ENCODE data around the gene TBC1D2B. TPM values are rescaled to one million over a fixed set of nuclear protein-coding genes. Genes with fewer than 3 reads are reported as not detected.

Gene TBC1D2B
- total and polyA plus RNA-seq, 2 donors from 2014 or later = 8.5 to 41.6 TPM

DNA sequence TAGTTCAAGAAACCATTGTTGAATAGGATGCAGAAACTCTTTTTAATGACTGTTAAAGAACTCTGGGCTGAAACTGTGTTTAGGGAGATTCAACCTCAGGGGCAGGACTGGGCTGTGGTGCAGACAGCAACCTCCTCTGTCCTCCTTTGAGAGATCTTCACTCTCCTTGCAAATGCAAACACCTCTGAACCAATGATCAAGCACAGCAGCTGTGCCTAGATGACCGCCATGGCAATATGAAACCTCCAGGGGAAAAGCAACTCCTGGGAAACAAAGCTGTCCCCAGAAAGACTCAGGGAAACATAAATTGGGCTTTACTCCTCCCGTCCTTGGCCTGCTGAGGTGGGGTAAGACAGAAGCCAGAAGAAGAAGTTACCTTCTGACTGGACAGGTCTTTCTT is 52.6 kb downstream of the TBC1D2B start:
- TF ChIP-seq, protein P1, sequence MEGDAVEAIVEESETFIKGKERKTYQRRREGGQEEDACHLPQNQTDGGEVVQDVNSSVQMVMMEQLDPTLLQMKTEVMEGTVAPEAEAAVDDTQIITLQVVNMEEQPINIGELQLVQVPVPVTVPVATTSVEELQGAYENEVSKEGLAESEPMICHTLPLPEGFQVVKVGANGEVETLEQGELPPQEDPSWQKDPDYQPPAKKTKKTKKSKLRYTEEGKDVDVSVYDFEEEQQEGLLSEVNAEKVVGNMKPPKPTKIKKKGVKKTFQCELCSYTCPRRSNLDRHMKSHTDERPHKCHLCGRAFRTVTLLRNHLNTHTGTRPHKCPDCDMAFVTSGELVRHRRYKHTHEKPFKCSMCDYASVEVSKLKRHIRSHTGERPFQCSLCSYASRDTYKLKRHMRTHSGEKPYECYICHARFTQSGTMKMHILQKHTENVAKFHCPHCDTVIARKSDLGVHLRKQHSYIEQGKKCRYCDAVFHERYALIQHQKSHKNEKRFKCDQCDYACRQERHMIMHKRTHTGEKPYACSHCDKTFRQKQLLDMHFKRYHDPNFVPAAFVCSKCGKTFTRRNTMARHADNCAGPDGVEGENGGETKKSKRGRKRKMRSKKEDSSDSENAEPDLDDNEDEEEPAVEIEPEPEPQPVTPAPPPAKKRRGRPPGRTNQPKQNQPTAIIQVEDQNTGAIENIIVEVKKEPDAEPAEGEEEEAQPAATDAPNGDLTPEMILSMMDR (IDR thresholded peaks at IDR 0.05; ENCODE audit: borderline replicate concordance, extremely low read depth, insufficient read depth) = no peak
- H3K27me3 ChIP-seq (ENCODE audit: control insufficient read depth, insufficient read depth, low read length) = no peaks in the 10 kb centered on the region
- no peak for FAIRE-seq
- H3K36me3 ChIP-seq (ENCODE audit: control insufficient read depth in 2 of 3, insufficient read depth in 3 of 3, low read length in 3 of 3) = peaks cover 0 to 26% (median 22%) of the 10 kb centered on the region in 3 donors
- H3K9me3 ChIP-seq (ENCODE audit: control insufficient read depth in 2 of 3, insufficient read depth in 1 of 3, low read length in 3 of 3) = no peaks in the 10 kb centered on the region
- DNase-seq = peak in 2 of 5 donors; percentile 35 to 48
- no peak overlapping the region for H3K4me3 ChIP-seq (ENCODE audit: low read length in 3 of 3)
- H3K9ac ChIP-seq (ENCODE audit: low read length in 3 of 3) = no peak overlapping the region
- H3K27ac ChIP-seq (ENCODE audit: low read depth in 2 of 2, low read length in 2 of 2) = peak overlapping the region in 1 of 2 donors; percentile 64
- H3K4me1 ChIP-seq (ENCODE audit: control insufficient read depth in 2 of 3, insufficient read depth in 2 of 3, low read depth in 1 of 3, low read length in 3 of 3) = peaks cover 0 to 17% (median 8%) of the 10 kb centered on the region in 3 donors
- intact Hi-C loops (cut with DNase I) = no loop called here

DNA sequence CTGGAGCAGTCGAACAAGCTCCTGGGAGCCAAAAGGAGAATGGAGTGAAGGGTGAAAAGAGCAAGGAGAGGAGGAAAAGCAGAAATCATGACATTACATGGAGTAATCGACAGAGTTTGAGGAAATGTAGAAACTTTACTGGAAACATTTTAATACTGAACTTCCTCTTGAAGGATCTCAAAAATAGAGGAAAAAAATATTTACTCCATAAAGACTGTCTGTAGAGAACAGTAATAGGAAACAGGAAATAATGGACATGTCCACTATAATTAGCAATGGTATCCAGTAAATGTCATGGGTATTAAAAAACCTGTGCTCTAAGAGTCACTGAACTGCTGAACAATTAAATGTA is 53.0 kb downstream of the TBC1D2B start:
- FAIRE-seq (no peak), DNase-seq (no peak)
- Histone ChIP-seq H3K27me3 (ENCODE audit: control insufficient read depth, insufficient read depth, low read length) (no peaks in the 10 kb centered on the region), H3K4me1 (ENCODE audit: control insufficient read depth in 2 of 3, insufficient read depth in 2 of 3, low read depth in 1 of 3, low read length in 3 of 3) (peaks cover 0 to 17% (median 8%) of the 10 kb centered on the region in 3 donors), H3K36me3 (ENCODE audit: control insufficient read depth in 2 of 3, insufficient read depth in 3 of 3, low read length in 3 of 3) (peaks cover 0 to 24% (median 18%) of the 10 kb centered on the region in 3 donors), H3K27ac (ENCODE audit: low read depth in 2 of 2, low read length in 2 of 2) (peak overlapping the region in 1 of 2 donors; percentile 64), H3K4me3 (ENCODE audit: low read length in 3 of 3) (no peak overlapping the region), H3K9me3 (ENCODE audit: control insufficient read depth in 2 of 3, insufficient read depth in 1 of 3, low read length in 3 of 3) (no peaks in the 10 kb centered on the region), H3K9ac (ENCODE audit: low read length in 3 of 3) (no peak overlapping the region)
- intact Hi-C loops (cut with DNase I) = no loop called here
- TF ChIP-seq, protein P1 (IDR thresholded peaks at IDR 0.05; ENCODE audit: borderline replicate concordance, extremely low read depth, insufficient read depth) = no peak

DNA sequence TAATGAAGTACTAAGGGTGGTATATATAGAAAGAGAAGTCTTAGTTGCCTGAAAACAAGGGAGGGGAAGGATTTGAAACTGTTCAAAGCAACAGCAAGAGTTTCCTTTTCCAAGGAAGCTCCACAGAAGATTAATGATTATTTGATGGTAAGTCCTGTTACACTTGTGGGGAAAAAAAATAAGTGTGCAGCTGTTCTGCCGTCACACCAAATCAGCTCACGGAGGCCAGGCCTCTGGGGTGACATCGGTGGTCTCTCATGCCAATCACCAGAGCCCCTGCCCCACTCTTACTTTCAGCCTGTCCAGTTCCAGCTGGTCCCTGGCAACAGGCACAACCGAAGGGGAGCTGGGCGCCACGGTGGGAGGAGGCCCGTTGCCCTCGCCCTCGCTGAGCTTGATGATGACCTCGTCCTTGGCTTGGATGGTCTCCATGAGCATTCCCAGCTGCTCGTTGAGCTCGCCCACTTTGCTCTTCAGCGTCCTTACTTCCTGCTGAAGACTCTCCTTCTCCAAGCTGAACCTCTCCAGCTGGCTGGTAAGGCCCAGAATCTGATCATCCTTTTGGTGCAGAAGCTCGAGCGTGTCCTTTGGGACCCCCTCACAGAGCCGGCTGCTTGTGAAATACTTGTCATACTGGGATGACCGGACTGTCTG is 53.5 kb downstream of the TBC1D2B start:
- Histone ChIP-seq H3K4me1 (ENCODE audit: control insufficient read depth in 2 of 3, insufficient read depth in 2 of 3, low read depth in 1 of 3, low read length in 3 of 3) (peaks cover 0 to 17% (median 8%) of the 10 kb centered on the region in 3 donors), H3K27me3 (ENCODE audit: control insufficient read depth, insufficient read depth, low read length) (no peaks in the 10 kb centered on the region), H3K9me3 (ENCODE audit: control insufficient read depth in 2 of 3, insufficient read depth in 1 of 3, low read length in 3 of 3) (no peaks in the 10 kb centered on the region), H3K9ac (ENCODE audit: low read length in 3 of 3) (no peak overlapping the region), H3K4me3 (ENCODE audit: low read length in 3 of 3) (no peak overlapping the region), H3K36me3 (ENCODE audit: control insufficient read depth in 2 of 3, insufficient read depth in 3 of 3, low read length in 3 of 3) (peaks cover 0 to 24% (median 13%) of the 10 kb centered on the region in 3 donors), H3K27ac (ENCODE audit: low read depth in 2 of 2, low read length in 2 of 2) (peak overlapping the region; percentile 64 to 65)
- no peak for FAIRE-seq
- peak in 4 of 5 donors; percentile 53 to 91 (median 72) for DNase-seq
- TF ChIP-seq, protein P1 (IDR thresholded peaks at IDR 0.05; ENCODE audit: borderline replicate concordance, extremely low read depth, insufficient read depth) = no peak
- intact Hi-C loops (cut with DNase I) = no loop called here
